Activated naive CD8-positive, alpha-beta T cell treated with anti-CD3 and anti-CD28 coated beads, Interleukin-2, amount 50 U/mL, for 24 hours (primary cell): ENCODE results near the gene C10orf143.

Experiments
- ATAC-seq: fragments of 150-1000 bp; cut with Tn5 transposase; one replicate; pipeline ENCODE4 v1.10.0; 2021
- DNase-seq: peaks from one replicate; pipeline ENCODE4 v3.0.0; 2021
- H3K27ac Mint-ChIP-seq: one replicate; pipeline ENCODE4 v1.8.0; 2021; ENCODE audit warnings: mild to moderate bottlenecking, mixed read lengths
- H3K27me3 Mint-ChIP-seq: one replicate; pipeline ENCODE4 v1.8.0; 2021; ENCODE audit warnings: mixed read lengths
- H3K36me3 Mint-ChIP-seq: one replicate; pipeline ENCODE4 v1.8.0; 2021; ENCODE audit warnings: low read depth, mixed read lengths
- H3K4me1 Mint-ChIP-seq: one replicate; pipeline ENCODE4 v1.8.0; 2021; ENCODE audit warnings: mixed read lengths
- H3K4me3 Mint-ChIP-seq: one replicate; pipeline ENCODE4 v1.8.0; 2021; ENCODE audit warnings: mild to moderate bottlenecking, moderate library complexity, mixed read lengths
- H3K9me3 Mint-ChIP-seq: one replicate; pipeline ENCODE4 v1.8.0; 2021; ENCODE audit warnings: mixed read lengths

The C10orf143 gene

DNA sequence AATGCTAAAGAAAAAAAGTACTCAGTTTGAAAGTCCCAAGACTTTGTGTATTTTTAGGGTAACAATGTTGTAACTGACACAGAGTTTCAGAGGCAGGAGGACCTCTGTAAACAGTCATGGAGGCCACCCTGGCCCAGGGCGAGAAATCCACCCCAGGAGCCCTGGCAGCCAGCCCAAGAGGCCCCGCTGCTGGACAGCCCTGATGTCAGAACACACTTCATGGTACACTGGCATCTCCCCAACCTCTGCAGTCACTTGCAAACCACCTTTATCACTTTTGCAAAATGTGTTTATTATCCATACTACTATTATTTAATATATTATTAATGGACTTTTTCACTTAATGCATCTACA, 30.2 kb downstream of the C10orf143 start:
- no peaks in the 10 kb centered on the region for H3K4me1 Mint-ChIP-seq
- H3K36me3 Mint-ChIP-seq, result peaks cover 15% of the 10 kb centered on the region
- H3K9me3 Mint-ChIP-seq, result peaks cover 5% of the 10 kb centered on the region
- no peaks in the 10 kb centered on the region for H3K27me3 Mint-ChIP-seq
- H3K27ac Mint-ChIP-seq, result no peak overlapping the region
- DNase-seq (no peak), ATAC-seq (no peak)
- H3K4me3 Mint-ChIP-seq, result no peak overlapping the region

DNA sequence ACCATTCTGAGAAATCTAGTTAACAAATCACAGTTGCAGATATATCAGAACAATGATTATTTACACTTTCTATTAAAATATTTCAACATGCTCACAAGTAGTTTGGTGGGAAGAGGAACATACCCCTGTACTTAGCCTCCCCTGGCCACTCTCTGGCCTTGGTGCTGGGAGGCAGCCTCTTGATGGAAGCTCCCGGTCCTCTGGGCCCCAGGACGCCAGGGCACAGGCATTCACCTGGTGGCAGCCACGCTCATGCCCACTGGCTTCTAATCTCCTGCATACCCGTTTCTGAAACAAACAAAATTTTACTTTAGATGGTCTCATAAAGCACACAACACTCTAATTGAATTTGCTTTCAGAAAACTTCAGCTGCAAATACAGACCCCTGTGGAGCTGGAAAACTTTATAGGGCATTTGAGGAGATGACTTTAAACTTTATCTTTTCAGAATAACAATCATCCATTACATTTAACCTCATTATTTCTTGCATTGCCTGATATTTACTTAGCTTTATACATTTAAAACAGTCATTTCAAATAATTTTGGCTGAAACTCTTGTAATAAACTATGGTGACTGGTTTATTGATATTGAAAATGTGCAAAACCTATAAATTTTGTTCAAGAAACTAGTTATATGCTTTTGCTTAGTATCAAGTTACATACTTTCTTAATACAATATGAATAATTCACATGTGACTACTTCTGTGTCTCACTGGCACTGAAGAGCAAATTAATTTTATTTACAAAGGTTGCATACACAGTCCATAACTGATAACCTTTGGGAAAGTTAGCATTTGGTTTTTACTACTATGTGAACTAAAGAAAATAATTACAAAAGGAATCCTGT, 30.8 kb downstream of the C10orf143 start:
- peaks cover 15% of the 10 kb centered on the region for H3K36me3 Mint-ChIP-seq
- no peak overlapping the region for H3K27ac Mint-ChIP-seq
- no peak overlapping the region for H3K4me3 Mint-ChIP-seq
- ATAC-seq (no peak), DNase-seq (no peak)
- H3K9me3 Mint-ChIP-seq, result peaks cover 5% of the 10 kb centered on the region
- H3K27me3 Mint-ChIP-seq, result no peaks in the 10 kb centered on the region
- no peaks in the 10 kb centered on the region for H3K4me1 Mint-ChIP-seq

DNA sequence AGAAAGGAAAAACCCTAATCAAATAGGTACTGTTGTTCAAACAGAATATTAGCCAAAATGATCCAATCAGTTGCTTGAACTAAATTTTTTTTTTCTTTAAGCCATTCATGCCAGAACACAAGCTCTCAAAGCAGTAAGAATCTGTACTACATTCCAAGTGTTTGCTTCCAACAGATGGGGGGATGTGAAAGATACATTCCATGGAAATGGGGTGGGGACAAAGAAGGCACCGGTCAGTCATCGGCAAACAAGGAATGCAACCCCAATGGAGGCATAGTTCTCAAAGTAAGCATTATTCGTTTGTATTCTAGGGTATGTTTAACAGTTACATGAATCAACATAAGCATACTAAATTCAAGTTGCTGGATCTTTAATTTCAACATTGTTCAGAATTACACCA, 32.5 kb downstream of the C10orf143 start:
- DNase-seq (no peak), ATAC-seq (no peak)
- Mint-ChIP-seq H3K4me3 (no peak overlapping the region), H3K36me3 (peaks cover 22% of the 10 kb centered on the region), H3K27ac (no peak overlapping the region), H3K27me3 (no peaks in the 10 kb centered on the region), H3K4me1 (no peaks in the 10 kb centered on the region), H3K9me3 (peaks cover under 1% of the 10 kb centered on the region)

DNA sequence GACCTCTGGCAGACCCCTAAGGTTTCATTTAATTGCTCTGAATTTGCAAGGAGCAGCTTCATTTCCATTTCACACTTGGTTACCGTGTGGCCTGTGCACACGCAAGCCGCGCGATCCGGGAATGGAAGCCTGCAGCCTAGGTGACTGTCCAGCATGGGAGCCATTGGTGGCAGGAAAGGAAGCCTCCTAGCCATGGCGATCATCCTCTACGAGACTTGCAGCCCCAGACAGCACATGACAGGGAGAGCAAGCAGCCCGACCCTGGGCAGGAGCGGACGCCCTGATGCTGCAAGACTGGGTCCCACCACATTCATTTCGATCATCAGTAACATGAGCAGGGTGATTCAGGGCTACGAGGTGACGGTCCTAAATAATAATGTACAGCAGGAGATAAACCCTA, 33.9 kb downstream of the C10orf143 start:
- Mint-ChIP-seq H3K36me3 (peaks cover 30% of the 10 kb centered on the region), H3K4me3 (no peak overlapping the region), H3K27me3 (no peaks in the 10 kb centered on the region), H3K4me1 (no peaks in the 10 kb centered on the region), H3K9me3 (peaks cover 10% of the 10 kb centered on the region), H3K27ac (no peak overlapping the region)
- ATAC-seq (no peak), DNase-seq (no peak)

DNA sequence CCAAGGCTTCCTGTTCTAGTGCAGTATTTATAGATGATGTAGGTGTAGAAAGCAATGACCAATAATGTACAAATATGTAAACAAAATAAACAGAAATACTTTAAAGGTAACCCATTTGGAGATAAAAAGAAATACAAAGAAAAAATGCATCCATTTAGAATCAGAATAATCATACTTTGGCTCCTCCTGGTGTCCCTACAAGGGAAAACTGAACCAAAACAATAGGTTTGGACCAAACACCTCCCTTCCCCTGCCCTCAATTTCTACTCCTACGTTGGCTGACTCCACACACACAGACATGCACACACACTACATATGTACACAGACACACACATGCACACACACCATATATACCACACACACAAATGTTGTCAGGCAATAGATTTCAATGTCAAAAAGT, 36.0 kb downstream of the C10orf143 start:
- Mint-ChIP-seq H3K4me1 (no peaks in the 10 kb centered on the region), H3K27me3 (no peaks in the 10 kb centered on the region), H3K4me3 (no peak overlapping the region), H3K27ac (no peak overlapping the region), H3K36me3 (peaks cover 26% of the 10 kb centered on the region), H3K9me3 (peaks cover 10% of the 10 kb centered on the region)
- ATAC-seq, result no peak
- DNase-seq, result no peak

DNA sequence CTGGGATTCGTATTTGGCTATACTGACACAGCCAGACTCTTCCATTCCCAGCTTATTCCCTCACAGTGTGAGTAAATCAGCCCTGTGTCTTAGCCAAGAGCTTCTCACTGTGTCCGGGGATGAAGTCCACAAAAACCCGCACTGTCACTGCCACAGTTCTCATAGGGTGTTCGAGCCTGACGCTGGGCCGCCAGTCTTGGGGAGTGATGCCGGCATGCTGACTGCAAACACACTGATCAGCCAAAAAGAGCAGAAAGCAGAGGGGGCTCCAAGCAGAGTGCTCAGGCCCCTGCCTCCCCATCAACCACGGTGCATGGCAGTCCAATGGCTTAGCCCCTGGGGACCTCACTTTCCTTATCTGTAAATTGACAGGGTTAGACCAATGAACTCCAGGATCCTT, 36.7 kb downstream of the C10orf143 start:
- no peak overlapping the region for H3K4me3 Mint-ChIP-seq
- H3K9me3 Mint-ChIP-seq, result peaks cover 10% of the 10 kb centered on the region
- H3K4me1 Mint-ChIP-seq, result no peaks in the 10 kb centered on the region
- no peaks in the 10 kb centered on the region for H3K27me3 Mint-ChIP-seq
- ATAC-seq (no peak), DNase-seq (no peak)
- H3K36me3 Mint-ChIP-seq, result peaks cover 26% of the 10 kb centered on the region
- no peak overlapping the region for H3K27ac Mint-ChIP-seq

DNA sequence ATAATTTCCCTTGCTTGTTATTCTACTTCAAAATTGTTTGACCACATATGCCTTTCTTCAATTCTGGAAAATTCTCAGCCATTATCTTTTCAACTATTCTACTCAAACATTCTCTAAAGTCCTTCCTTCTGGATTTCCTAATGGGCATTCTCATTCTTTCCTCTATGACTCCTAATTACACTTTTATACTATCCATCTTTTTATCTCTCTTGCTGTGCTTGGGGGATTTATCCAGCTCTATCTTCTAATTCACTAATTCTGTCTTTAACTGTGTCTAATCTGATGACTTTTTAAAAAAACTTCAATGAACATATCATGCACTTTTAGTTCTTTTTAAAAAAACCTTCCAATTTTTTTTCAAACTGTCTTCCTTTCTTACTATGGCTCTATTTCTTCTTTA, 38.4 kb downstream of the C10orf143 start:
- H3K4me1 Mint-ChIP-seq, result no peaks in the 10 kb centered on the region
- ATAC-seq (no peak), DNase-seq (no peak)
- H3K36me3 Mint-ChIP-seq, result peaks cover 26% of the 10 kb centered on the region
- H3K27me3 Mint-ChIP-seq, result no peaks in the 10 kb centered on the region
- no peak overlapping the region for H3K4me3 Mint-ChIP-seq
- H3K9me3 Mint-ChIP-seq, result peaks cover 10% of the 10 kb centered on the region
- no peak overlapping the region for H3K27ac Mint-ChIP-seq

DNA sequence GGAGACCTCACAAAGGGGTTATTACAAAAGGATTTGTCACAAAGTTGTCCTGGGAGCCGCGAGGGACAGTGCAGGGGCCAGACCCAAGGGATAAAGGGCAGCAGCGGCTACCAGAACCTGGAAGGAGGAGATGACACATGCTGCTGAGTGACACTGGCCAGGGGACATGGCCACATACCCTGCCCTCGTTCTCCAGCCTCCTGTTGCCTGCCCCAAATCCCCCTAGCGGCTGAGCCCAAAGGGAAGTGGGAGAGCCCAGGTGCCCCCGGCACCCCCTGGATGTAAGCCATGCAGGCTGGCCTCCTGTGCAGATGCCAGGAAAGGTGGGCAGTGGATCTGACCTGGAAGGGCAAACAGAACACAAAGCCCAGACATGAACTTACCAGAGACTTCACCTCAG, 42.7 kb downstream of the C10orf143 start:
- Mint-ChIP-seq H3K27ac (no peak overlapping the region), H3K4me3 (no peak overlapping the region), H3K9me3 (peaks cover 8% of the 10 kb centered on the region), H3K36me3 (peaks cover 14% of the 10 kb centered on the region), H3K4me1 (no peaks in the 10 kb centered on the region), H3K27me3 (no peaks in the 10 kb centered on the region)
- no peak for ATAC-seq
- DNase-seq, result no peak

DNA sequence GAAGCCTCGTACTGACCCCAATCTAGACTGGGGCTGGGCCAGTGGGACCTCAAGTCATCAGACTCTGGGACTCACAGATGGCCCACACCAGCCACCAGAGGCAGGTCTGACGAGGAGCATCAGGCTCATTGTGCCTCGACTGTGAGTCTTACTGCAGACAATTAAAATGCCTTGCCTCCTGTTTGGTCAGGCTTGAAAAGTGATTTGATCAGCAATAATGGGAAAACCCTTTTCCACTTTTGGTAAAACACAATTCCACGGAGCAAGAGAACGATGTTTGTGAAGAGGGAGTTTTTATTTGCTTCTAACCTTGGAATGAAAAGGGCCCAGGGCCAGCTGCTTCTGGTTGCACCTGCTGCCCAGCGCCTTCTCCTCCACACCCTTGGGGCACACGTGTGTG, 43.9 kb downstream of the C10orf143 start:
- Mint-ChIP-seq H3K4me3 (no peak overlapping the region), H3K9me3 (no peaks in the 10 kb centered on the region), H3K4me1 (no peaks in the 10 kb centered on the region), H3K36me3 (peaks cover 8% of the 10 kb centered on the region), H3K27me3 (no peaks in the 10 kb centered on the region), H3K27ac (no peak overlapping the region)
- DNase-seq (no peak), ATAC-seq (no peak)

DNA sequence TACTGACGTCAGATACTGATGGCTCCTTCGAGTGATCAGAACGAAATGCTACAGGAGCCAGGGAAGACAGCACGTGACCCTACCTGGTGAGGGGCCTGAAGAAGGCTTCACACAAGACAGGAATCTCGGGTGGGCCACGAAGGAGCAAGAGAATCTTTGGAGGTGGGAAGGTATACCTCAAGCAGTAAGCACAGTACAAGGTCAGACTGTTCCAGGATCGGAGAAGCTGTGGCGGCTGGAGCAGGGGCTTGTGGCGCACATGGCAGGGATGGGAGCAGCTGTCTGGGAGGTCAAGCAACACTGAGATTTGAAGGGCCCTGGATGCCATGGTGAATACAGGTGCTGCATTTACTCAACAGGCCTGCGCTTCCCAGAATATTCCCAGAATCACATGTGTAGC, 45.4 kb downstream of the C10orf143 start:
- H3K4me1 Mint-ChIP-seq, result no peaks in the 10 kb centered on the region
- H3K27ac Mint-ChIP-seq, result no peak overlapping the region
- ATAC-seq (no peak), DNase-seq (no peak)
- no peak overlapping the region for H3K4me3 Mint-ChIP-seq
- peaks cover 8% of the 10 kb centered on the region for H3K36me3 Mint-ChIP-seq
- H3K9me3 Mint-ChIP-seq, result no peaks in the 10 kb centered on the region
- H3K27me3 Mint-ChIP-seq, result no peaks in the 10 kb centered on the region

DNA sequence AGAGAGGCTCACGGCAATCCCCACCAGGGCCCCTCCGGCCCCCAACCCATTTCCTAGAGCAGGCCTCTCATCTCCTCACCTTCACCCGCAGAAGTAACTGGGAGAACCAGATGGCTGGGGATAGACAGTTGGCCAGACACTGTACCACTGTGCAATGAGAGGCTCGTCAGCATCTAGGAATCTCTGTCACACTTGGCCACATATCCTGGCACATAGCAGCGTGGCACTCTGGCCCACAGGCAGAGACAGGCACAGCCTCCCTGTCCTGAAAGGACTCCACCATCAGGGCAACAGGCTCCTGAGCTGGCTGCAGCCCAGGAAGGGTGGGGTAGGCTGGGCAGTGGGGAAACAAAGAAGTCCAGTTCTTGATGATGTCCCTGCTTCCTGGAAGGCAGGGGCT, 45.8 kb downstream of the C10orf143 start:
- H3K4me1 Mint-ChIP-seq, result no peaks in the 10 kb centered on the region
- H3K4me3 Mint-ChIP-seq, result no peak overlapping the region
- ATAC-seq (no peak), DNase-seq (no peak)
- H3K36me3 Mint-ChIP-seq, result peaks cover 8% of the 10 kb centered on the region
- no peaks in the 10 kb centered on the region for H3K9me3 Mint-ChIP-seq
- no peaks in the 10 kb centered on the region for H3K27me3 Mint-ChIP-seq
- H3K27ac Mint-ChIP-seq, result no peak overlapping the region

DNA sequence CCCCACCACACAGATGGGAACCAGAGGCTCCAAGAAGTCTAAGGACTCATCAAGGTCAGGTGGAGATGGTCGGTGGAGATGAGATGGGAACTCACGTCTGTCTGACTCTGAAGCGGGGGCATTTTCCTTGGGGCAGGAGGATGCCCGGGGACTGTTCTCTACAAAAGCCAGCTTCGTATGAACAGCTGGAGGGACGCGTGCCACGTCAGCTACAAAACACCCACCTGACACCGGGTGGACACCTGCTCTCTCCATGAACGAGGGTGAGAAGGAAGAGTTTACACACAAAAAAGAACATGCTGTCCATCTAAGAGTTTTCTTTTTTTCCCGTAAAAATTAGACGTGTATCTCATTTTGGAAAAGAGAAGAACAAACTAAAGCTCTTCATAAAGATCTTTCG, 47.7 kb downstream of the C10orf143 start:
- no peak for ATAC-seq
- Mint-ChIP-seq H3K27ac (no peak overlapping the region), H3K4me1 (no peaks in the 10 kb centered on the region), H3K36me3 (peaks cover 8% of the 10 kb centered on the region), H3K4me3 (no peak overlapping the region), H3K27me3 (no peaks in the 10 kb centered on the region), H3K9me3 (no peaks in the 10 kb centered on the region)
- DNase-seq, result no peak

DNA sequence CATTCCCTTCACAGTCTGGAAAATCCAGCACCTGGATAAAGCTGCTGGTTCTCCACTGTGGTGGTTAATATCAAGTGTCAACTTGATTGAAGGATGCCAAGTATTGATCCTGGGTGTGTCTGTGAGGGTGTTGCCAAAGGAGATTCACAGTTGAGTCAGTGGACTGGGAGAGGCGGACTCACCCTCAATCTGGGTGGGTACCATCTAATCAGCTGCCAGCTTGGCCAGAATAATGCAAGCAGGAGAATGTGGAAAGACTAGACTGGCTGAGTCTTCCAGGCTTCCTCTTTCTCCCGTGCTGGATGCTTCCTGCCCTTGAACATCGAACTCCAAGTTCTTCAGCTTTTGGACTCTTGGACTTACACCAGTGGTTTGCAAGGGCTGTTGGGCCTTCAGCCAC, 48.4 kb downstream of the C10orf143 start:
- ATAC-seq (no peak), DNase-seq (no peak)
- Mint-ChIP-seq H3K27me3 (no peaks in the 10 kb centered on the region), H3K27ac (no peak overlapping the region), H3K4me3 (no peak overlapping the region), H3K36me3 (peaks cover 8% of the 10 kb centered on the region), H3K9me3 (no peaks in the 10 kb centered on the region), H3K4me1 (no peaks in the 10 kb centered on the region)

DNA sequence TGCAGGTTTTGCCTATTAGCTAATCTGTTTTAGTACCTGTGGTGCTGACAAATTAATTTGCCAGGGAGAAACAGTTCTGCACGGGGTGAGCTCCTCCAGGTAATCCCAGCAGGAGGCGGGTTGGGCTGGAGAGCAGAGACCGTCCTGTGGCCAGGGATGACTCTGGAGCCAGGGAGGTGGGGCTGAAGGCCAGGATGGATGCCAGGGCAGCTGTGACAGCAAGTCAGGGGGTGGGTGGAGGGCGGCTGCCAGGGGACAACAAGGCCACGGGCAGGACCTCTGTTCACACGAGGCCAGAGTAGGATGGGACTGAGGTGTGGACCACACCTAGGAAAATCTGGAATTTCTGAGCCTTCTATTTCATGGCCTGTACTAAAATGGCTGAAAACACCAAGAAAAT, 48.9 kb downstream of the C10orf143 start:
- no peaks in the 10 kb centered on the region for H3K9me3 Mint-ChIP-seq
- DNase-seq (no peak), ATAC-seq (no peak)
- H3K4me1 Mint-ChIP-seq, result no peaks in the 10 kb centered on the region
- no peak overlapping the region for H3K27ac Mint-ChIP-seq
- H3K36me3 Mint-ChIP-seq, result peaks cover 9% of the 10 kb centered on the region
- H3K27me3 Mint-ChIP-seq, result no peaks in the 10 kb centered on the region
- H3K4me3 Mint-ChIP-seq, result no peak overlapping the region

DNA sequence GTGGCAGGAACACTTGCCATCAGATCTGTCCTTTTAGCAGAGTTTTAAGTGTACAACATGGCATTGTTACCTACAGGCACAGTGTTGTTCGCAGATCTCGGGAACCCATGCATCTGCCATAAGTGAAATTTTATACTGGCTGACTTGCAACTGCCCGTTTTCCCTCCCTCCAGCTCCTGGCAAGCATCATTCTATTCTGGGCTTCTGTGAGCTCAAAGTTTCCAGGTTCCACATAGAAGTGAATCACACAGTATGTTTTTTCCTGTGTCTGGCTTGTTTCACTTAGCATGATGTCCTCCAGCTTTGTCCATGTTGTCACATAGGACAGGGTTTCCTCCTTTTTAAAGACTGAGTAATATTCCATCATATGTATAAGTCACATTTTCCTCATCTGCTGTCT, 56.6 kb downstream of the C10orf143 start:
- Mint-ChIP-seq H3K4me1 (peaks cover 2% of the 10 kb centered on the region), H3K36me3 (peaks cover 5% of the 10 kb centered on the region), H3K4me3 (no peak overlapping the region), H3K27ac (no peak overlapping the region), H3K27me3 (no peaks in the 10 kb centered on the region), H3K9me3 (peaks cover 11% of the 10 kb centered on the region)
- ATAC-seq, result no peak
- DNase-seq, result no peak

DNA sequence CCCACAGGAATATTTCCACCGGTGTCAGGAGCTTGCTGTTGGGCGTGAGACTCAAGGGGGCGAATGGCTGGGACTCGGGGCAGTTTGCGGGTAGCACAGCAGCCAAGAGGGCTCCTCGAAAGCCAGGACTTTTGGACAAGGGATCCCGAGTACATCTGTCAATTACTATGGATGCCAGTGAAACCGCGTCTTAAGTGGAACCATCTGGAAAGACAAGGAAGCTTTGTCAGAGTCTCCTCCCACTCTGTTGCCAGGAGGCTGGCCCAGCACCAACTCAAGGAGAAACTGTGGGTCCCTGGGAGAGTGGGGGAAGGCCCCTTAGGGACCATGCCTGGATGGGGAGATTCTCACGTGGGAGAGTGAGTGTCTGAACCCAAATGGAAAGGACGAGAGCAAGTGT, 57.1 kb downstream of the C10orf143 start:
- Mint-ChIP-seq H3K4me1 (peaks cover 2% of the 10 kb centered on the region), H3K4me3 (no peak overlapping the region), H3K9me3 (peaks cover 11% of the 10 kb centered on the region), H3K27me3 (no peaks in the 10 kb centered on the region), H3K27ac (no peak overlapping the region), H3K36me3 (peaks cover 5% of the 10 kb centered on the region)
- ATAC-seq (no peak), DNase-seq (no peak)
